Middle frontal gyrus (tissue), 1 donor: ENCODE measurements around the gene GABRB2.
"Not testable (repeated sequence)": the region's sequence is repeated elsewhere in the genome, so short reads cannot be mapped to it uniquely, and the experiment has no call there.

ENCODE experiments used
- DNase-seq: peaks from one replicate; pipeline ENCODE4 v3.0.0-alpha.2; 2015; ENCODE audit warnings: low spot score; ENCODE audit errors: extremely low spot score

GABRB2 gene

DNA sequence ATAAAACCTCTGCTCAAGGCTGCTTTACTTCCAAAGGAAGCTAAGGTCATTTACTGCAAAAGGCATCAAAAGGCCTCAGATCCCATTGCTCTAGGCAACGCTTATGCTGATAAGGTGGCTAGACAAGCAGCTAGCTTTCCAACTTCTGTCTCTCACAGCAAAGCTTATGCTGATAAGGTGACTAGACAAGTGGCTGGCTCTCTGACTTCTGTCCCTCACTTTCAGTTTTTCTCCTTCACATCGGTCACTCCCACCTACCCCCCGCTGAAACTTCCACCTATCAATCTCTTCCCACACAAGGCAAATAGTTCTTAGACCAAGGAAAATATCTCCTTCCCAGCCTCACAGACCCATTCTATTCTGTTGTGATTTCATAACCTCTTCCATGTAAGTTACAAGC lies 293.6 kb downstream of the GABRB2 start:
- not testable (repeated sequence) for DNase-seq

DNA sequence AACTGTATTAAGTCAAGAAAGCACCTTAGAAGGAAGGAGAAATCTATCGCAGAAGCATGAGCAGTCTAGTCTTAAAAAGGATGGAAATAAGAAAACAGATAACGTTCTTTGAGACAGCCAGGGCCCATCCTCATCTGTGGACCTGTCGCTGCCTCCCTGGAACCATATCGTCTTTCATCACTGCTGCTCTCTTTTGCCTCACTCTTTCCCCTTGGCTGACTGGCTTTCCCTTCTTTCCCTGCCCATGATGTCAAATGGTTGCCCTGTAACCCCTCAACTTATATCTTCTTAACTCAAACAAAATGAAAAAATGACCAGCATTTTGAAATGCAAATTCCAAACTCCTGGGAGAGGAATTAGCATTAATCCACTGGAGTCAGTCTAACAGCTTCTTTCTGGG lies 299.8 kb downstream of the GABRB2 start:
- DNase-seq: no peak

DNA sequence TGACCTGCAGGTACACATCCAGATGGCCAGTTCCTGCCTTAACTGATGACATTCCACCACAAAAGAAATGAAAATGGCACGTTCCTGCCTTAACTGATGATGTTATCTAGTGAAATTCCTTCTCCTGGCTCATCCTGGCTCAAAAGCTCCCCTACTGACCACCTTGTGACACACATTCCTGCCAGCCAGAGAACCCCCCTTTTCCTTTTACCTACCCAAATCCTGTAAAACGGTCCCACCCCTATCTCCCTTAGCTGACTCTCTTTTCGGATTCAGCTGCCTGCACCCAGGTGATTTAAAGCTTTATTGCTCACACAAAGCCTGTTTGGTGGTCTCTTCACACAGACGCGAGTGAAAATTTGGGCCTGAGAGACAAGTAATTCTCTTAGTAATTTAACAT lies 300.7 kb downstream of the GABRB2 start:
- DNase-seq: not testable (repeated sequence)
